GM19455 (cell line): Measurements from ENCODE around the gene CTTNBP2.
A peak's percentile ranks its signal among the peaks of the same experiment; 100 is the strongest.

Experiments
- ATAC-seq: cut with Tn5 transposase; IDR thresholded peaks from one replicate; pipeline ENCODE4 v1.9.1; 2021; ENCODE audit not compliant: unreplicated experiment

CTTNBP2 gene

GRCh38 chr7:117824592-117824991 lies 48.6 kb downstream of the CTTNBP2 start:
- ATAC-seq, result no peak

GRCh38 chr7:117819558-117819957 lies 53.7 kb downstream of the CTTNBP2 start:
- no peak for ATAC-seq

DNA sequence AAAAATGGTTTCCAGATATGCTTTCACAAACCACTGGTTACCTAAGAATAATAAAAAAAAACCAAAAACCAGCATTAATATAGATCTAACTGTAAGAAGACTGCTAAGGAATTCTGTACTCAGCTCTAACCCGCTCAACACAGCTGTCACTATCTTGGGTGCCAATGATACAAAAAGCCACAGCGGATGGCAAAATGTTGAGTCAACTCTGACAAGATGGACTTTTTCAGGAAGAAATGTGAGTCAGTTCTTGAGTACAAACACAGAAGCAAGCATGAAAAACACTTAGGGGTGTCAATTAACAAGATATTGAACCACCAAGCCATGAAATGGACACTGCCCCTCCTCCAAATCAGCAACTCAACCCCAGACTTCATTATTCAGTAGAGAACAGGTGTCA lies 55.0 kb downstream of the CTTNBP2 start:
- no peak for ATAC-seq

DNA sequence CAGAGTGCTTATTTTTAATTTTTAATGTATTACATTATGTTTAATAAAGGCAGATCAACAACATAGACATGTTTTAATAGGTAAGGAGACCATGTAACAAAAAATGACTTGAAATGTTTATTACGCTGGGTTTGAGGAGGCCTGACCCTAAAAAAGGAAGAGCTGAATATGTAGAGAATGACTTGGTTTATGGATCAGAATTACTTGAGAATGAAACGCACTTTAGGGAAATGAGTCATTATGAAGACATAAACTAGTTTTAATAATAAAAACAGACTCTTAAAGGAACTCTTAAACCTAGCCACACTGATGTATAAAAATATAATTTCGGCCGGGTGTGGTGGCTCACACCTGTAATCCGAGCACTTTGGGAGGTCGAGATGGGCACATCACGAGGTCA lies 56.5 kb downstream of the CTTNBP2 start:
- ATAC-seq, result no peak

- no peak for ATAC-seq
Measured at GRCh38 chr7:117811696-117812095, 61.5 kb downstream of the CTTNBP2 start.

DNA sequence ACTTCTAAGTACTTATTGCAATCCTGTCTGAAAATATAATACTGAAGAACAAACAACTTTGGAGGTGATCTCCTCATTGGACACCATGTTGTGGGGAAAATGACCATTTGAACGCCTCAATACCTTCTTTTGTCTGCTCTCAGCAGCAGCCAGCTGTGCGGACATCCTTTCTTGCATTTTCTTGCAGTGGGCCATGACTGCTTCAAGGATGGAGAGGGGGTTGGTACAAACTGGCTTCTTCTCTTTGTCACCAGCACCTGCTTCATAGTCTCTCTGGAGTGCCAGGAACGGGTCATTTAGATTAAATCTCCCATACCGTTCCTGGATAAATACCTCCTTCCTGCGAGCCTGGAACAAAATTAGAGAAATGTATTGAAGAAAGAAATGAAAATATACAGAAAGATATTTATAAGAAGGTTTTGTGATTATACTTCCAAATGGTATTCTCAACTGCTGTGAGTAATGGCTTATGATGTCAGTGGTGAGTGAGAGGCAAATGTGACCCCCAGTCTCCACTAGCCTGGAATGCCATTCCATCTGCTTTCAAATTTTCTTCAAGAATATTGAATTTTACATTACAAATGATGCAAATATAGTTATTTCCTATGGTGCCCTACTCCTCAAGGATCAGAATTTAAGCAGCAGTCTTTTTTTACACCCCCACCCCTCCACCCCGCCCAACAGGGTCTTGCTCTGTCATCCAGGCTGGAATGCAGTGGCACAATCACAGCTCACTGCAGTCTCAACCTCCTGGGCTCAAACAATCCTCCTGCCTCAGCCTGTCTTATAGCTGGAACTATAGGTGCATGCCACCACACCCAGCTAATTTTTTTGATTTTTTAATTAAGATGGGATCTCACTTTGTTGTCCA lies 62.4 kb downstream of the CTTNBP2 start:
- ATAC-seq, result no peak

GRCh38 chr7:117809958-117810357 lies 63.3 kb downstream of the CTTNBP2 start:
- ATAC-seq, result no peak

DNA sequence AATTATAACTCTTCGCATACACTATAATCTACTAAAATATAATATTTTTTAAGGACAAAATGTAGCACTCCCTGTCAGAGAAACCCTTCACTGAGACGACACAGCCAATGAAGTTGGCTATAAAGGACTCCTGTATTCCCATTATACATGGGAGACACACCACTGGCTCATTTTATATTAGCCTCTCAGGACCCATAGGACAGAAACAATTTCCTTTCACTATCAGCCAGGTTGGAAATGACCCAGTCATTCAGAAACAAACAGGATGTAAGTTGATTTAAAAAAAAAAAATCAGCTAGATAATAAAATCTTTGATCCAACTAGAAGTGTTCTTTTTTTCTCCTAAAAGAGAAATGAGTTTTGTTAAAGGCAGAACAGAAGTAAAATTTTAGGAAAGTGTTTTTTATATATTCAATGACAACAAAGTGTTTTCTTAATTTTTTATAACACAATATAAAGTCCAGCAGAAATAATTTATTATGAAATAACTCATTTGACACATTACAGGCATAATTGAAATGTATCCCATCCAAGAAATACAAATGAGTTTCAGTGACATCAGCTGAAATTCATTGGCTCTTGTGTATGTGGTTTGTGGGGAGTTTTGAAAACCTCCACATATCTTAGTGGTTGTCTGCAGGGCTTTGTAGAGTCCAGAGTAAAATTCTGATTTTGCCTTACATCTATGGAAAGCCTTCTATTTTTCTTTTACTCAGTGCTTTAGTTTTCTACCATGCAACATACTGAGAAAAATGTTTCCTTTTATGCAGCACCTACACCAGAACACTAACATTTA lies 64.1 kb downstream of the CTTNBP2 start:
- no peak for ATAC-seq

GRCh38 chr7:117808341-117808757 lies 64.9 kb downstream of the CTTNBP2 start:
- ATAC-seq, result no peak

DNA sequence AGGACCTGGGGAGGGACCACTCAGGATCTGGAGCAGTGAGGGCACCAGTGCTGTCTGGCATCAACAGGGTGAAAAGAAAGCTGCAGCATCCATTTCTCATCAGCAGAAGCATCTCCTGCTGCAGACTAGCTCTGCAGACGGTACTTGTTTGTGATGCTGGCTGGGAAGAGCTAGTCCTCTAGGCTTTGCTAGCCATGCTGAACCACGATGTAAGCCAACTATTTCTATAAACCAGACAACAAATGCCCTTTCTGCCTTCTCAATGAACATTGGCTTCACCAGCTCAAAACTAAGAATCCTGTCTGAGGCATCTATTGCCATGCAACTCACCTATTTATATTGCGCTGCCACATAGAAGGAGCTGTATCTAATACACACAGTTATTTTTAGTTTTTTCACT lies 65.6 kb downstream of the CTTNBP2 start:
- no peak for ATAC-seq

GRCh38 chr7:117806011-117806410 lies 67.2 kb downstream of the CTTNBP2 start:
- ATAC-seq, result no peak

- no peak for ATAC-seq
Measured at GRCh38 chr7:117805241-117805640, 68.0 kb downstream of the CTTNBP2 start.

- no peak for ATAC-seq
Measured at GRCh38 chr7:117803476-117803875, 69.8 kb downstream of the CTTNBP2 start.

GRCh38 chr7:117802660-117803059 lies 70.6 kb downstream of the CTTNBP2 start:
- no peak for ATAC-seq

DNA sequence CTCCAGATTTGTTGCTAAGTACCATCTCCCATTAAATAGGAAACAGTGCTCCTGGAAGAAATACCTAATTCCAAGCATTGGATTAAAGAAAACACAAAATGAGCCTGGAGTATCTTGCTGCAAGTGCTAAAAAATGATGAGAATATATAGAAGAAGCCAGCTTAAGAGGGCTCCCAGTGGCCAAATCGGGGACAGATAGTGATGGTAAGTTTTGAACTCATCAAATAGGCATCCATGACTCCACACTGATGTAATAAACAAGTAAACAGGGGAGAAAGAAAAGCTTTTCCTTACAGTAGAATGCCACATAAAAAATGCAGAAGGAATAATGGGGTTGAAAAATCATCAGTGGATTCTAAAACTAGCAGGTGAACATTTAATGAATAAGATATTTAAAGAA lies 72.4 kb downstream of the CTTNBP2 start:
- ATAC-seq, result no peak

- no peak for ATAC-seq
Measured at GRCh38 chr7:117800406-117800805, 72.8 kb downstream of the CTTNBP2 start.

GRCh38 chr7:117796889-117797288 lies 76.4 kb downstream of the CTTNBP2 start:
- ATAC-seq, result no peak

DNA sequence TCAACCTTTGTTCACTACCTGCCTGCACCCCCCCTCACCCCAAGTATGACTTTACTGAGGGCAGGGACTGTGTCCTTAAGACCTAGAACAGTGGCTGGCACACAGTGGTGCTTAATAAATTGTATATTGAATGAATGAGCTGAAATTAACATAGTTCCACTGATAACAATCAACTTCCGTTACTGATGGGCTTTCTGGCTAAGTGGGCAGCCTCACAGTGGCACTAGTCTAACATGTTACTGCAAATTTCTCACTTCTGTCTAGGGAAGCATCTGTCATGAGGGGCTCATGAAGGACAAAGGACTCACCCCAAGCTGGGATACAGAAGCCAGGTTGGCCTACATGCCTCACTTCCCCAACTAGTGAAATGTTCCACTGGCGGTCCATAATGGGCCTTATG lies 79.3 kb downstream of the CTTNBP2 start:
- no peak for ATAC-seq

DNA sequence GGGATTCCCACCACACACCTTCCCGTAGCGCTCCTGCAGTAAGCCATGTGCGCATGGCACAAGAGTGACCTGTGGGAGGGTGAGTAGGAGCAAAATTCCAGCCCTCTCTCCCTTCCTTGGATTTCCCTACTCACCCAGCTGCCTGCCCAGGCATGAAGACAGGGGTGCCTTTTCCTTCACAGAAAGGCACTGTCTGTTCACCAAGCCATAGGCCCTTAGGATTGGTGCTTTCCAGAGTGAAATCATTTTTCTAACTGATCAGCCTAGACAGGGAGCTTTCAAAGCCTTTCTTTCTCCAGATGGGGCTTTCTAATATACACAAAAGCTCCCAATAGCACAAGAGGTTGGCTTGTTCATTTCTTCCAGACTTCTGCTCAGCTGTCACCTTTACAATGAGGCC lies 79.7 kb downstream of the CTTNBP2 start:
- no peak for ATAC-seq

DNA sequence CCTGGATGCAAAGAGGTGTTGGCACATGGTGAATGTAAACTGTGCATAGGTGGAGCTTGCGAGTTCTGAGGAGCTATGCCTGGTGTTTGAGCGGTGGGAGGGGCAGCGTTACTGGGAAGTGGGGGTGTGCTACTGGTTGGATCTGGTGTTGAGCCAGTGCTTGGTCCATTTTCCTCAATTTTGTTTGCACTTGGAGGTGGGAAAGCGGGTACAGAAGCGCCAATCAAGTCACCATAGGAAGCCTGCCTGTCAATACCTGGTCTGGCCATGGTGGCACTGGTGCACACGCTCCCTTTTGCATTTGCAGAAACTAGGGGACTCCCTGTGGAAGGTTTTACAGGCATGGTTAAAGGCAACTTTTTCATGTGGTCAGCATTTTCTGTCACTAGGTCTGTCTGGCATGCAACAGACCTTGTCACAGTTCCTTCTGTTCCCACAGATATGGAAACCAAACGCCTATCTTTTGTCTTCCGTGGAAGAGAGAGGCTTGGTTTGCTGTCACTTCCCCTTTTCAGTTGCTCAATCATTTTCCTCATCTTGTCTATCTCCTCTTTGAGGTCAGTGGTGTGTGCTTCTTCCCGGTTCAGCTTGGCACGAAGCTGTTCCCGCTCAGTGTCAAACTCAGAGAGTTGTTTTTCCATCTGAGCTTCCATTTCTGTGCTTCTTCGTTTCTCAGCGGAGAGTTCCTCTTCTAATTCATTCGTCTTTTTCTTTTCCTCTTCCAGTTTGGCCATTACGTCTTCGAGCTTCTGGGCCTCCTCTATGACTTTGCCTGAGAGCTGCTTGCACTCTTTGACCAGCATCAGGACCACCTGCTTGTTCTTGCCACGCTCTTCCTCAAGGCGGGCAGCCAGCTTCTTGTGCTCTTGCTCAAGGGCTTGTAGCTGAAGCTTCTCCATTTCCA lies 81.1 kb downstream of the CTTNBP2 start:
- ATAC-seq, result peak; percentile 45

DNA sequence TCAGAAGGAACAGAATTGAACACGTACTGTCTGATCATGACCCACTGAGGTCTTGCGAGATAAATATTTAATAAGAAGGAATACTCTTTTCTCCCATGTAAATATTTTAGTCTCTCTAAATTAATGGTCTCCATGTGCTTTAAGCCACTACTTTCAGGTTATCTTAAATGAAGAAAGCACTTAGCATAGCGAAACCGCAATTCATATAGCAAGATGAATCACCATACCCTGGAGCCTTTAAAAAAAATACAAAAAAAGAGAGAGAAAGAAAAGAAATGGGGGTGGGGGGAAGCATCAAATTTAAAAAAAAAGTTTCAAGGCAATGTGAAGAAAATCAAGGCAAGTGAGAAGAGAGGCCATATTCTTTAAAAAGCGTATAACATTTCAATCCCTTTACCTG lies 82.5 kb downstream of the CTTNBP2 start:
- no peak for ATAC-seq
